HG03378 (cell line): ENCODE results near the gene FAM50B.

Source experiments
- ATAC-seq: cut with Tn5 transposase; IDR thresholded peaks from one replicate; pipeline ENCODE4 v1.9.1; 2021; ENCODE audit warnings: mild to moderate bottlenecking, moderate library complexity; ENCODE audit not compliant: unreplicated experiment

The FAM50B gene, protein sequence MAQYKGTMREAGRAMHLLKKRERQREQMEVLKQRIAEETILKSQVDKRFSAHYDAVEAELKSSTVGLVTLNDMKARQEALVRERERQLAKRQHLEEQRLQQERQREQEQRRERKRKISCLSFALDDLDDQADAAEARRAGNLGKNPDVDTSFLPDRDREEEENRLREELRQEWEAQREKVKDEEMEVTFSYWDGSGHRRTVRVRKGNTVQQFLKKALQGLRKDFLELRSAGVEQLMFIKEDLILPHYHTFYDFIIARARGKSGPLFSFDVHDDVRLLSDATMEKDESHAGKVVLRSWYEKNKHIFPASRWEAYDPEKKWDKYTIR

DNA sequence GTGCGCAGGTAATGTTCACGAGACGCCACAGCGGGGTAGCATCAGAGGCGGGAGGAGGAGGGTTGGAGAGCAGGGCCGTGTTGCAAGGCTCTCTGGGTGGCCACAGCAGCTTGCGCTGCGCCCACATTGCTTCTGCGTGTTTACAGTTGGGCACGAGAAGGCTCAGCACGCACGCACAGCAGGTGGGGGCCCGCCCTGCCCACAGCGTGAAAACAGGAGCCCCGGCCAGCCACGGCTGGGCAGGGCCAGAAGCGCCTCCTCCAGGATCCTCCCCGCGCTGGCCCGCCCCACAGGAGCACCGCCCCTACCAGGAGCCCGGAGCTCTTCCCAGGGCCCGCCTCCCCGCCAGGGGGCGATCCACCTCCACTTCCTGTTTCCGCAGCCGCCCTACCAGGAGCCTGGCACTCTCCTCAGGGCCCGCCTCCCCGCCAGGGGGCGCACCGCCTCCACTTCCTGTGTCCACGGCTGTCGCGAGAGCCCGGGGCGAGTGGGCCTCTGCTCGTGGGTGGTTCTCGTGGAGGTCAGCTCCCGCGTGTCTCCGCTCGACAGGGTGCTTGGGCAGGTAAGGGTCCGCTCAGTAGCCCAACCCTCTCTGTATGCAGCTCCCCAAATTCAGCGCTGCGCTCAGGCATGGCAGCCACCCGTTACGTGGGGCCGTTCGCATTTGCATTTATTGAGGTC is at the start of gene FAM50B:
FAM50B (plus strand) TSS at position 449 of the 681 bp plus-strand sequence. CDS start 439 bp downstream, outside the sequence.
- peak; percentile 82 for ATAC-seq

DNA sequence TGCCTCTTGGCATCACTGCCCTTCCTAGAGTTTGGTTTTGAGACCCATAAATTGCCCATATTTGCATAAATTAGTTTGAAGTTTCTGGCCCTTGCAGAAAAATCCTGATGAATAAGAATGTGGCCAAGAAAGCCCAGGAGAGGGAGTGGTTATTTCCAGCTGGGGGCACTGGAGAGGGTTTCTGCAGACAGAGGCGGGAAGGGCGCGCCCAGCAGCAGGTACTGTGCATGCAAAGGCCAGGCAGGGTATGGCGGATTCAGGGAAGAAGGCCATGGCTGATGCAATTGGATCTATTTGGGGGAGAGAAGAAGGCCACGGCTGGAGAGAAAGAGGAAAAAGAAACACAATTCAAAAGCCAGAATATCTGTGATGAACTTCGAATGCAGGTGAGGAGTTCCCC is 49.5 kb upstream of the FAM50B start:
- ATAC-seq = no peak

DNA sequence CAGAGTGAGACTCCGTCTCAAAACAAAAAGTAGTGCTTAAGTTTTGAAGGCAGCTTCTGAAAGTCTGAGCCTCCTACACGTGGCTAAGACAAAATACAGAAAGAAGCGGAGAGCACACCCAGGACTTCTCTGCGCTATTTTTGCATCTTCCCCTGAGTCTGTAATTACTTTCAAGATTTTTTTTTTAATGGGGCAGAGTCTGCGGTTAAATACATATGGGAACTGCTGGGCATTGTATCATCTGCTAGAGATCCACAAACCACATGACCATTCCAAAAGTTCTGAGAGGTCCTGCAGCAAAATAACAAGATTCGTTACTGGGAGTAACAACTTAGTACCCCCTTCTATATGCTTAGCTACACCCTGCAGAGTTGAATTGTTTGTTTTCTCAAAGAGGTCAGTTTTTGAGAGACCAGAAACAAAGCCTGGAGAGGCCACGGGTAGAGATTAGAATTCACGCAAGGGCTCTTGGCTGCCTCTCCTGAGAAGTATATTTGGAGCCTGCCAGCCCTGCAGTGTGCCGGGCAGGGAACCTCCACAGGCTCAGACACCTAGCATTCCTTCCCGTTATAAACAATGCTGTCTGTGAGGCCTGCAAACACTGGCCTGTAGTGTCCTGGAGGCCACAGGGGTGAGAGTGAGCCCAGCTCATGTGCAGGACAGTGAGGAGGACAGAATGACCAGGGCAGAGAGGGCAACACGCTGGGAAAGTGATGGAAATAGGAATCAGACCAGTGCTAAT is 48.2 kb upstream of the FAM50B start:
- ATAC-seq = no peak

DNA sequence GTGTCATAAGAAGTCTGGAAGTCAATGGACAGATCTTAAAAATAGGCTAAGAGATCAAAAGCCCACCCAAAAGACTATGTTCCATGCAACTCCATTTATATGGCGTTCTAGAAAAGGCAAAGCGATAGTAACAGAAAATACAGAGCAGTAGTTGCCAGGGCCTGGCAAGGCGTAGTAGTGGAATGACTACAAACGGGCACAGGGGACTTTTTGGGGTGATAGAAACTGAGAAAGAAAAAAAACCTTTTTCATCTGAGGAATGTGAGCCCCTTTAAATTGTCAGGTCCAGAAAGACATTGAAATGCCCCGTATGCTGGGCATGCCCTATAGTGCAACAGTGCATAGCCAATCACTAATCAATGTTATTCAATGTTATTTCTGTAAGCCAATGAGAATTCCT is 47.2 kb upstream of the FAM50B start:
- ATAC-seq = peak; percentile 43

DNA sequence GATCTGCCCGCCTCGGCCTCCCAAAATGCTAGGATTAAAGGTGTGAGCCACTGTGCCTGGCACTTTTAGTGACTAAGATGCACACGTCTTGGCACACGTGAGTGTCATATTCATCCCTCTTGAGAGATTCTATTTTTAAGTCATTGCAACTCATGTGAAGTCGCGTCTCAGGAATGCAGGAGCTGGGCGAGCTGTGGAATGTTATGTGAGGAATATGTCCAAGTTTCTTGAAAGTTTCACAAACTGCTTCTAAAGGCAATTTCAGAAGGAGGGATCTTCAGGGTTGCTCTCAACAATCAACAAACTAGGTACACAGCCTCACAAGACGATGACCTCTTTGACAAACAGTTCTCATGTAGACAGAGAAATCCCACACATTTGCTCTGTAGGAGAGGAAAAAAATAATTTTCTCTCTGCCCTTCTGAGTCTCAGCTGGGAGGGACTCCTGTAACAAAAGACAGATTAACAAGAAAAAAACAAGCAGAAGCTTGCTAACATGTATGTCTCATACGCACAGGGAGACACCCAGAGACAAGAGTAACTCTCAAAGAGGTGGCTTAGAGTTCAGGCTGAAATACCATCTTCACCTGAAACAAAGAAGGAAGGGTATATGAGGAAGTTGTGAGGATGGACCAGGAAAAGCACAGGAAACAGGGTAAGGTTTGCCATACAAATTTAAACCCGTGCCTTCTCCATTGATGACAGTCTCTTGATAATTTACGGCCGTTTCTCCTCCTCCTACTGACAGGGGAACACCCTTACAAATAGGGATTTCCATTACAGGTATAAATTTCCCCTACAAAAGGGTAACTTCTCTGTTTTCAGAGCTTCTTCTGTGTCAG is 45.3 kb upstream of the FAM50B start:
- ATAC-seq = no peak

DNA sequence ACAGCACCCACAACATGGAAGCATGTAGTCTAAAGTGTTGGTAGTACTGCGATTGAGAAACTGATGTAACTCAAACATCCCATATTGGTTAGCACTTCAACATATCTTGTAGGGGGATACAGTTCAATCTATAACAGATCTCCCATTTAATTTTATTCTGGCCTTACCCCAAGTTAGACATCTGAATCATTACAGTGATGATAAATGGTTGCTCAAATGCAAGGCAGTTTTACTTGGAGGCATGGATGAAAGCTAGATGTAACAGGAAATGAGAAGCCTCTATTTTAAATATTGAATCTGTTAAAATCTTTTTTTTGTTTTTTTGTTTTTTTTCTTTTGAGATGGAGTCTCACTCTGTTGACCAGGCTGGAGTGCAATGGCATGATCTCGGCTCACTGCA is 44.2 kb upstream of the FAM50B start:
- ATAC-seq = no peak

DNA sequence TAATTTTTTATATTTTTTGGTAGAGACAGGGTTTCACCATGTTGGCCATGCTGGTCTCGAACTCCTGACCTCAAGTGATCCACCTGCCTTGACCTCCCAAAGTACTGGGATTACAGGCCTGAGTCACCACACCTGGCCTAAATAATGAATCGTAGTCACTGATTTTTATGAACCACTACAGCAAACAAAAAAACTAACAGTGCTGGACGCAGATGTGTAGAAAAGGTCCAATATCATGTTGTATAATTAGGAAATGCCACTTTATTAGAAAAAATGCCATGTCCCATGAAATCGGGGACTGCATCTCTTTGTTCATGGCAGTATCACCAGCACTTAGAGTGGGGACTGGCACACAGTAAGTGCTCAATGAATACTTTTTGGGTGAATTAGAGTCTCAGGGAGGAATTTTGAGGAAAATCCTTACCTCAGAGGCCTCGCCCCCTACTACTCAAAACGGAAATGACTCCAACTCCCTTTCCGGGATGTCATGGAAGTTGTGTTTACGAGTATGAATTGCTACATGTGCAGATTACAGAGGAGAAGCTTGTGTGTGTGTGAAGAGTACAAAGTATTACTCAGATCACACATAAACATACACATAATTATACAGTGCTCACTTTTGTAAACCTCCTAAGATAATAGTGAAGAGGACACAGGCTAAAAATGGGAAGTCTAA is 43.6 kb upstream of the FAM50B start:
- no peak for ATAC-seq

DNA sequence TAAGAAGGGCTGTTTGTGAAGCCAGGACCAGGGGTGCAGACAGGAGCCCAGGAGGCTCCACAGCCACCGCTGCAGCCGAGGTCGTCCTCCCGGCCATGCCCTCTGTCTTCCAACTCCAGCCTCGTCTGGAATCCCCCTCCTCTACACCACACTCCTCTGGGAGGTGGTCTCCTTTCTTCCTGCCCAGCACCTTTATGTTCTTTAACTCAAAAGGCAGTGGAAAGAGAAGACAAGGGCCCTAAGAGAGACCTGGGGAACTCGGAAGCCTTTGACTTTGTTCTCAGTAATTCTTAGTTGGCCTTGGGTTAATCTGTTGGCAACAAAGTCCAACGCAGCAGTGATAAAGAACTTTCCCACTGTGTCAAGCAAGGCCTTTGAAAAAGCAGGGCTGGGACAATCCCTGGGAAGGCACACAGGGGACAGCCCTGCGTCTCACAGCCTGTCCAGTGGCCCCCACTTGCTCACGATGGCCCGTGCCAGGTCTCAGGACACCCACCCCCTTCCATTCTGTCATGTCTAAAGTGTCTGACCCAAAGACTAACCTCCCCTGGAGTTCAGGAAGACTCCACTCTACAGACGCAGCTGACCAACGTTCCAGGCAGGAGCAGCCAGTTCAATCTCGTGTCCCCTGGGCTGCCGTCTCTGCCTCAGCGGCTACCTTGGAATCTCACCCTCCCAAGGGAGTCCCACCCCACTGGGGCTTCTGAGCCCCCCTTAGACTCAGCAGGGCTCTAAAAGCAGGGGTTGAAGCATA is 42.8 kb upstream of the FAM50B start:
- no peak for ATAC-seq

DNA sequence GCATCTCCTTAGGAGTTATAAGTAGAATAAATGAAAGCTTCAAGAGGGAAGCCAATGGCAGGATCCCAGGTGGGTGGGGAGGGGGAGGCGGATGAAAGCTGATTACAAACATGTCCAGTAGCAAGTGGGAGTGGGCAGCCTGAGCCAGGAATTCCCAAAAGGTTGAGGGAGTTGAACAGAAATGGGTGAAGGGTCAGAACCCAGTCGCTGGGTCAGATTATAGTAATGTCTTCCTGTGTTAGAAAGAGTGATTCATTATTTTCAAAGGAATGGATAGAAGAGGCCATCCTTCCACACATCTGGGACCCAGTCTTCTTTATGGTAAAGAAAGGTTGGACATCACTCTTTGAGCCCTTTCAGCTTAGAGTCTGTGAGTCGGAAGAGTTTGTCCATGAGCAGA is 41.0 kb upstream of the FAM50B start:
- no peak for ATAC-seq

DNA sequence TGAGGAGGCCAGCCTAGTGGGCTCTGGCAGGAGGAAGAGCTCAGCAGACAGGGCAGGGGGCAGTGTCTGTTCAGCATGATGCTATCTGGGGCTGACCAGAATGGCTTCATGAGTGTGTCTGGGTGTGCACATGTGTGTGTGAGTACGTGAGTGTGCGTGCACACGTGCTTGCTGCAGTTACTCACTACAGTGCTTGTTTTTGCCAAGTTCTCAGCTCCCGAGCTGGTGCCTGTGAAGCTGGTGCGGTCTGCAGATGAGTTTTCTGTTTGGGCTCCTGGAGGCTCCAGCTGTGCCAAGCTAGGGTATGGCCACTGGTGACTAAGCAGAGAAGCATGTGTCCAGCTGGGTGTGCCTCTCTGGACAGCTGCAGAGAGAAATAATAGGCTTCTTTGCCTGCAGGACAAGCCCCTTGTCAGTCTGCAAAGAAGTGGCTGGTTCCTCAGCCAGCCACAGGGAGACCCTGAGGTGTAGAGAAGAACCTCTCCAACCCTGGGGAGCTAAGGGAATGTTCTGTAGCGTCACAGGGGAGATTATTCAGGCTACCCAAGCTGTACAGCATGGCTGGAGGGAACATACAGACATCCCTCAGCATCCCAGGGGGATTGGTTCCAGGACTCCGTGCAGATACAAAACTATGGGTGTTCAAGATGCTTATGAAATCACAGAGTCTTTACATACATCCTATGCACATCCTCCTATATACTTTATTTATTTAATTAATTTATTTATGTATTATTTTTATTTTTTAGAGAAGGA is 40.2 kb upstream of the FAM50B start:
- ATAC-seq = no peak

DNA sequence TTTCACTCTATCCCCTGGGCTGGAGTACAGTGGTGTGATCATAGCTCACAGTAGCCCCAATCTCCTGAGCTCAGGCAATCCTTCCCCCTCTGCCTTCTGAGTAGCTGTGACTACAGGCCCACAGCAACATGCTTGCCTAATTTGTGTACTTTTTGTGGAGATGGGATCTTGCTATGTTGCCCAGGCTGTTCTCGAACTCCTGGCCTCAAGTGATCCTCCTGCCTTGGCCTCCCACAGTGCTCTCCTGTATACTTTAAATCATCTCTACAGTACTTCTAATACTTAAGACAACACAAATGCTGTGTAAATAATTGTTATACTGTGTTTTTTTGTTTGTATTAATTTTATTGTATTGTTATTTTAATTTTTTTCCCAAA is 39.7 kb upstream of the FAM50B start:
- ATAC-seq = no peak

DNA sequence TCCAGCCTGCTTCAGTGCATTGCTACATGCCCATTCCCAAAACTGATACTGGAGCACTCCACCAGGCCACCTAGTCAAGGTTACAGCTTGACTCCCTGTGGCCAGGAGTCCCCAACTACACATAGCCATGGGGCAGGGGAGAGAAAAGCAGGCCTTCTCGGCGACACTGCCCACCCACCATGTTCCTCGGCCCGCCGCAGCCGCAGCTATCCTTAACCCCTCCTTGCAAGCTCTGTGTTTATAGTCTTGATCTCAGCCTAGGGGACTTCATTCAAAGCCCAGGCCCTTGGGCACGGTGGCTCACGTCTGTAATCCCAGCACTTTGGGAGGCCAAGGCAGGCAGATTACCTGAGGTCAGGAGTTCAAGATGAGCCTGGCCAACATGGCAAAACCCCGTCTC is 39.2 kb upstream of the FAM50B start:
- ATAC-seq = no peak

DNA sequence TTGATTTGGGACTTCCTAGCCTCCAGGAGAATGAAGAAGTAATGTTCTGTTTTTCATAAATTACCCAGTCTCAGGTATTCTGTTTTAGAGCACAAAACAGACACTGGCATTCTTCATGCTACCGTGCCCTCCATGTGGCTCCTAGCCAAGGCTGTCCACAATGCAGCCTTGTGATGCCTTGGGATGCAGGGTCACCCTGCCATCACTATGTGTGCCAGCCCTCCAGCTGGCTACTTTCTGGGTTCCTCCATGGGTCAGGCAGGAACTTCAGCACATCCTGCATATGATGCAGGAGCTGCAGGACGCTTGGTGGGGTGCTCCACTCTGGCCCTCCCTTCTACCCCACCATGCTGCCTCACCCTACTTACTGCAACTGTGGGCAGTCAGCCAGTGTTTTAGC is 38.0 kb upstream of the FAM50B start:
- ATAC-seq = no peak

DNA sequence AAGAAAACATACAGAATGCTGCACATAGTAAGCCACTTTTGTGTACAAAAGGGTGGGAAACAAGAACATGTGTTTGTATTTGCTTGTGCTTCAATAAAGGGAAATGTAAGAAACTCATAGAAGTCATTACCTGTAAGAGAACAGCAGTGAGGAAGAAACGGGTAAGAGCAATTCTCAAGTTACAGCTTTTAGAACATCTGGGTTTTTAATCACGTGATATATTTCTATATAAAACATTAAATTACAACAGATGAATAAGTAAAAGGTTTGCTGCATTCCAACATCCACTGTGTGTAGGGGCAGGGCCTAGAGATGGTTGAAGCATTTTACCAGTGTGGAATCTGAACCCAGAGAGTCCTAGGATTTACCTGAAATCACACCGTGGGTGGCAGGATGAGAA is 36.6 kb upstream of the FAM50B start:
- ATAC-seq = no peak

DNA sequence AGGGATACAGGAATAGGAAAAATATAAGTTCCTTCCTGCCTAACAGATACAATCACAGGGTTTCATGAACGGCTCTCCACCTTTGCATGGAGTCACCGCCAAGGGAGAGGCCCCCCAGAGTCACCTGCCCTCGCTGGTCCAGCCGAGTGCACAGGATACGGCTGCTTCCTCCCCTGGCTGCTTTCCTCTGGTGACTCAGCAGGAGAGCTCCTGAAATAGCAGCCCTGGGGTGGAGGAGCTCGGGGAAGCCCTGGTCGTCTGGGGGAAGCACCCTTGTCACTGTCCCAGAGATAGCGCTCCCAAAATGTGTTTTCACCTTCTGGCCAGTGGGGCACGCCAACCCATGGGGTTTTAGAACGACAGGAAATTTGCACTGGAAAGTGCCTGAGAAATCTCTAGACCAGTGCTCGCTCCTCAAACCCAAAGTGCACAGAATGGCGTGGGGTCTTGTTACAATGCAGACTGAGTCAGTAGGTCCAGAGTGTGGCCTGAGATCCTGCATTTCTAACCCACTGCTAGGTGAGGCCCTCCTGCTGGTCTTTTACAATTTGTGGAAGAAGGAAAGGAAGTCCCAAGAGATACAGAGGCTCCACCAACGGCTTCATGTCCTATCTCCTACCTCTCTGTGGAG is 35.9 kb upstream of the FAM50B start:
- ATAC-seq = no peak

DNA sequence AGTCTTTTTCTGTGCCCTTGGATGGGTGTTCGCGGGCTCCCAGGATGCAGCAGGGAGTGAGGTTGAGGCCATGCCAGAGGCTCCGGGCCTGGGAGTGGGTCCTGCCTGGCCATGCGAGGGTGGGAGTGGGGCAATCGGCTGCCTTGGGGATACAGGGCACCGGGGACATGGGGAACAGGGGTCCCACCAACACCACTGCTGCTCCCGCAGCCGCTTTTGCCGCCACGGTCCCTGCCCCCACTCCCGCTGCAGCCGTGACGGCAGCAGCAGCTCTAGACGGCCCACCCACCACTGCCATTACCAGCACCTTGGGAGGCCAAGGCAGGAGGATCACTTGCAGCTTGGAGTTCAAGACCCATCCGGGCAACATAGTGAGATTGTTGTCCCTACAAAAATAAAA is 35.3 kb upstream of the FAM50B start:
- no peak for ATAC-seq

DNA sequence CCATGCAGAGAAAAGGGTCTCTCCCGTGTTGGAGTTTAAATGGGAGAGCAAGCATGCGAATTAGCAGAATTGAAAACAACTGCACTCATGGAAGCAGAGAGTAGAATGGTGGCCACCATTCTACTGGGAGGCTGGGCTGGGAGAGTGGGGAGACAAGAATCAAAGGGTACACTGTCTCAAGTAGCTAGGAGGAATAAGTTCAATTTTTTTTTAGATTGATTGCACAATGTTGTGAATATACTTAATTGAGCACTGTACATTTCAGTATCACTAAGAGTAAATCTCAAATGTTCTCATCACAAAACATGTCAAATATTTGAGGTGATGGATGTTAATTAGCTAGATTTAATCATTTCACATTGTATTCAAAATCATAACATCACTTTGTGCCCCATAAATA is 34.6 kb upstream of the FAM50B start:
- no peak for ATAC-seq

DNA sequence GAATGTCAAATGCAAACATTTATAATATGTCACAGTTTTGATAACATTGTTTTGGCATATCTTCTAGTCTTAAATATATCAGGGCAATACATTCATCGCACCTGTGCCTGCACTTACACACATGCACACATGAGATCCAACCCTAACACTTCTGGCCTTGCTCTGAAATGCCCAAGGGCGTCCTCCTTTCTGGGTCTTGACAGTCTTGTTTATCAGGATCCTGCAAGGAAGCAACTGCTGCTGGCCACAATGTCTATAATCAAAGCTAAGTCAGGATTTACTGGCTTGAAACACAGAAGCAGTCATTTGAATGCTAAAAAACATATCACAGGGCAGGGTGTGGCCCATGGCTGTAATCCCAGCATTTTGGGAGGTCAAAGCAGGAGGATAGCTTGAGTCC is 32.9 kb upstream of the FAM50B start:
- ATAC-seq = no peak
